Measurements from ENCODE around the gene AFMID.

GRCh38 chr17:78225088-78225865 is 38.1 kb downstream of the AFMID start:
- TF ChIP-seq POLR2AphosphoS5 (IDR thresholded peaks at IDR 0.05; ENCODE audit: low read depth, low read length) (no peak; the same call in none of the 2 replicates), CTCF (IDR thresholded peaks at IDR 0.05) (no peak)
